ENCODE results near the gene FBXO42. TPM values are rescaled to one million over a fixed set of nuclear protein-coding genes. Genes with fewer than 3 reads are reported as not detected.

The FBXO42 gene
- total and polyA plus RNA-seq, 2 of the 8 experiments (the other 6 are each of a cell fraction or from before 2014, with no cell fraction given), result 15.1 to 17.0 TPM

- no peak overlapping the region for H2BK20ac ChIP-seq (ENCODE audit: low read length)
- ChIA-PET POLR2A (ENCODE audit: partially characterized antibody) (interaction anchor here (0.6 to 4.7 kb wide), 15 partner anchors 8 to 200 kb away, joined by 3 to 32 read pairs (median 4); partner anchors contain the start of gene FBXO42), CTCF (ENCODE audit: partially characterized antibody) (interaction anchor here (0.8 to 1.7 kb wide), 5 partner anchors 13 to 350 kb away, joined by 3 to 5 read pairs (median 3); partner anchors contain the start of gene HSPB7)
- peak overlapping the region; percentile 96 for H2BK5ac ChIP-seq (ENCODE audit: low read depth, low read length)
- DNase-seq (ENCODE audit: low read depth in 1 of 2, low spot score in 2 of 2) (no peak), FAIRE-seq (no peak)
- H3K4me1 ChIP-seq (replicated peaks in 1 of 4; ENCODE audit: control insufficient read depth in 3 of 4, insufficient read depth in 4 of 4, low read length in 3 of 4), result peaks cover 0 to 3% (median 1%) of the 10 kb centered on the region in 4 experiments; a peak in 2 of 7 replicates
- no peak overlapping the region for H2BK15ac ChIP-seq (ENCODE audit: low read length)
- H2BK120ac ChIP-seq (replicated peaks; ENCODE audit: low read depth, low read length), result no peak overlapping the region
- peaks cover 5% of the 10 kb centered on the region; the same call in 1 of the 2 replicates for H3K23me2 ChIP-seq (ENCODE audit: low read depth, low read length)
- H2AK5ac ChIP-seq (ENCODE audit: low read depth, low read length), result no peak overlapping the region
- peak overlapping the region; percentile 72 to 91 (median 80) for H3K4me3 ChIP-seq (ENCODE audit: extremely low read depth in 1 of 4, insufficient read depth in 2 of 4, low read depth in 3 of 4, low read length in 4 of 4)
- H3K9ac ChIP-seq (replicated peaks in 1 of 4; ENCODE audit: extremely low read depth in 1 of 4, low read depth in 3 of 4, low read length in 3 of 4), result peak overlapping the region; percentile 56 to 83 (median 73); a peak in 6 of 7 replicates
- H3K56ac ChIP-seq (replicated peaks; ENCODE audit: insufficient read length, low read depth, low read length), result no peak overlapping the region
- H2AFZ ChIP-seq (ENCODE audit: low read length), result no peak overlapping the region
- peaks cover 0 to 2% (median 0%) of the 10 kb centered on the region in 4 experiments; a peak in 1 of 8 replicates for H3K36me3 ChIP-seq (ENCODE audit: control insufficient read depth in 2 of 4, insufficient read depth in 4 of 4, low read length in 3 of 4)
- H3K27me3 ChIP-seq (replicated peaks in 1 of 4; ENCODE audit: control insufficient read depth in 3 of 4, extremely low read depth in 1 of 4, insufficient read depth in 3 of 4, low read length in 3 of 4), result no peaks in the 10 kb centered on the region
- no peak overlapping the region for H4K5ac ChIP-seq (ENCODE audit: insufficient read length, low read depth, low read length)
- no peak for TF ChIP-seq GTF2F1 (IDR thresholded peaks at IDR 0.05; ENCODE audit: borderline replicate concordance, low read depth, low read length)
- no peak for TF ChIP-seq BRCA1 (IDR thresholded peaks at IDR 0.05; ENCODE audit: low read depth, low read length)
- TF ChIP-seq TEAD4 (IDR thresholded peaks at IDR 0.05; ENCODE audit: low read depth, low read length), result peak; percentile 80
- peak; percentile 70 for TF ChIP-seq MAFK (IDR thresholded peaks at IDR 0.05; ENCODE audit: low read depth, low read length)
- no peak overlapping the region for H4K8ac ChIP-seq (ENCODE audit: extremely low read depth, insufficient read depth, low read length)
- H4K91ac ChIP-seq (replicated peaks; ENCODE audit: insufficient read length, low read length), result no peak overlapping the region
- H3K27ac ChIP-seq (ENCODE audit: low read depth, low read length), result peak overlapping the region; percentile 88; the same call in 1 of the 2 replicates
- H3K79me2 ChIP-seq (ENCODE audit: control insufficient read depth in 1 of 2, insufficient read depth in 2 of 2, low read length in 2 of 2), result peaks cover 26 to 54% of the 10 kb centered on the region in 2 experiments
- H3K4ac ChIP-seq (replicated peaks; ENCODE audit: insufficient read length, low read depth, low read length), result no peak overlapping the region
- no peak overlapping the region for H3K14ac ChIP-seq (ENCODE audit: insufficient read length)
- H3K9me3 ChIP-seq (ENCODE audit: insufficient read depth in 2 of 2, low read depth in 1 of 2, low read length in 1 of 2), result no peaks in the 10 kb centered on the region
- peaks cover 9 to 12% of the 10 kb centered on the region in 2 experiments for H4K20me1 ChIP-seq (replicated peaks in 1 of 2; ENCODE audit: control insufficient read depth in 1 of 2, insufficient read depth in 2 of 2, low read length in 2 of 2)
- H3K79me1 ChIP-seq (ENCODE audit: low read depth, low read length), result no peaks in the 10 kb centered on the region
- no peak overlapping the region for H2BK12ac ChIP-seq (ENCODE audit: low read depth, low read length)
- H3K18ac ChIP-seq (ENCODE audit: extremely low read depth, low read length), result no peak overlapping the region; the same call in 1 of the 2 replicates
- no peak overlapping the region for H3K23ac ChIP-seq (ENCODE audit: insufficient read length)
- peak overlapping the region; percentile 65 to 83 for H3K4me2 ChIP-seq (ENCODE audit: insufficient read depth in 1 of 2, low read depth in 2 of 2, low read length in 2 of 2)
- WGBS, 2 experiments (ENCODE audit: extremely low coverage in 1 of 2, insufficient coverage in 1 of 2, insufficient read length in 1 of 2, insufficient replicate concordance in 2 of 2, low coverage in 1 of 2, low lambda C conversion rate in 2 of 2, missing lambda C conversion rate in 1 of 2), result 18% methylated on average over 24 of the region's 24 CpGs; no CpG with 5 or more reads in 1 of the 2 experiments
These were observed 15.9 kb upstream of the FBXO42 start for GRCh38 chr1:16367968-16368890.
